ENCODE results near the gene KLHL4.
"Not testable (repeated sequence)": the region's sequence is repeated elsewhere in the genome, so short reads cannot be mapped to it uniquely, and the experiment has no call there.

The KLHL4 gene

DNA sequence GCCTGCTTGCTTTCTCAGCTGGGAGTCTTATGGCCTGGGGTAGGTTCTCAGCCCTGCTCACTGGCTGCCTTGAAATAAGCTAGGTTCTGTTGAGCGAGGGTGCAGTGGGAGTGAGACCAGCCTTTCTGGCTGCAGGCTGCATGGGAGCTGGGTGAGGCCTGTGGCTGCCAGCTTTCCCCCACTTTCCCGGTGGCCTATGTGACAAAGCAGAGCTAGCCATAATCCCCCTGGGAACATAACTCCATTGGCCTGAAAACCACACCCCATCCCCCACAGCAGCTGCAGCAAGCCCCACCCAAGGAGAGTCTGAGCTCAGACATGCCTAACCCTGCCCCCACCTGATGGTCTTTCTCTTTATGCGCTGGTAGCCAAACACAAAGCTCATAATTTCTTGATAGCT lies 118.9 kb downstream of the KLHL4 start:
- no peak for DNase-seq (ENCODE audit: low spot score)

DNA sequence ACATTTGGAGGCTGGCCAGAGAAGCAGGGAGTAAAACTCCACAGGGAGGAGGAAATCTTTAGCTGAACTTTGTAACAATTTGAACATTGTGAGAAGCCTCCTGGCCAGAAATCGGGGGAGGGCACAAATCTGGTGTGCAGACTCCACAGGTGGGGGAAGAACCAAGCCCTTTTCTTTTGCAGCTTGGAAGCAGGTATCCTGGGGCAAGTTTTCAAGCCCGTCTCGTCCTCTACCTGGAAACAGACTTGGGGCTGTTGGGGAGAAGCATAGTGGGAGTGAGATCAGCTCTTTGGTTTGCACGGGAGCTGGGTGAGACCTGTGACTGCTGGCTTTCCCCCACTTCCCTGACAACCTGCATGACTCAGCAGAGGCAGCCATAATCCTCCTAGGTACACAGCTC lies 123.8 kb downstream of the KLHL4 start:
- H3K27ac ChIP-seq; H3K4me3 ChIP-seq; DNase-seq (ENCODE audit: low spot score): not testable (repeated sequence)

More for the DNA sequence above, 118.9 kb downstream of the KLHL4 start:
- H3K4me3 ChIP-seq: no peak overlapping the region
- no peak overlapping the region for H3K27ac ChIP-seq
- TF ChIP-seq, protein P1, sequence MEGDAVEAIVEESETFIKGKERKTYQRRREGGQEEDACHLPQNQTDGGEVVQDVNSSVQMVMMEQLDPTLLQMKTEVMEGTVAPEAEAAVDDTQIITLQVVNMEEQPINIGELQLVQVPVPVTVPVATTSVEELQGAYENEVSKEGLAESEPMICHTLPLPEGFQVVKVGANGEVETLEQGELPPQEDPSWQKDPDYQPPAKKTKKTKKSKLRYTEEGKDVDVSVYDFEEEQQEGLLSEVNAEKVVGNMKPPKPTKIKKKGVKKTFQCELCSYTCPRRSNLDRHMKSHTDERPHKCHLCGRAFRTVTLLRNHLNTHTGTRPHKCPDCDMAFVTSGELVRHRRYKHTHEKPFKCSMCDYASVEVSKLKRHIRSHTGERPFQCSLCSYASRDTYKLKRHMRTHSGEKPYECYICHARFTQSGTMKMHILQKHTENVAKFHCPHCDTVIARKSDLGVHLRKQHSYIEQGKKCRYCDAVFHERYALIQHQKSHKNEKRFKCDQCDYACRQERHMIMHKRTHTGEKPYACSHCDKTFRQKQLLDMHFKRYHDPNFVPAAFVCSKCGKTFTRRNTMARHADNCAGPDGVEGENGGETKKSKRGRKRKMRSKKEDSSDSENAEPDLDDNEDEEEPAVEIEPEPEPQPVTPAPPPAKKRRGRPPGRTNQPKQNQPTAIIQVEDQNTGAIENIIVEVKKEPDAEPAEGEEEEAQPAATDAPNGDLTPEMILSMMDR (IDR thresholded peaks at IDR 0.05): no peak

DNA sequence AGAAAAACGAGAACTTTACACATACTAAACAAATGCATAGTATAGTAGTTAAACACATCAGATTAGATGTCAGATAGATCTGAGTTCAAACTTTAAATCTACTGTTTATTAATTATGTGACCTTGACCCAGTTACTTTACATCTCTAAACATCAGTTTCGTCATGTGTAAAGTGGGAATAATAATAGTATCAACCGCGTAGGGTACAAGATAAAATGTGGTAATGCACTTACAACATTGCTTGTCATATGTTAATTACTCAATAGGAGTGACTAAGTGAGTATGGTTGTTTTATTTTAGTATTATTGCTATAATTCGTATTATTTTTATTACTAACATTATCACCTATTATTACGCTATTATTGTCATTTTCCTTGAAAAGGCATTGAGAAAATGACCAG lies 144.2 kb downstream of the KLHL4 start:
- TF ChIP-seq, protein P1 (IDR thresholded peaks at IDR 0.05): no peak
- Histone ChIP-seq H3K4me3 (no peak overlapping the region), H3K27ac (no peak overlapping the region)
- no peak for DNase-seq (ENCODE audit: low spot score)

DNA sequence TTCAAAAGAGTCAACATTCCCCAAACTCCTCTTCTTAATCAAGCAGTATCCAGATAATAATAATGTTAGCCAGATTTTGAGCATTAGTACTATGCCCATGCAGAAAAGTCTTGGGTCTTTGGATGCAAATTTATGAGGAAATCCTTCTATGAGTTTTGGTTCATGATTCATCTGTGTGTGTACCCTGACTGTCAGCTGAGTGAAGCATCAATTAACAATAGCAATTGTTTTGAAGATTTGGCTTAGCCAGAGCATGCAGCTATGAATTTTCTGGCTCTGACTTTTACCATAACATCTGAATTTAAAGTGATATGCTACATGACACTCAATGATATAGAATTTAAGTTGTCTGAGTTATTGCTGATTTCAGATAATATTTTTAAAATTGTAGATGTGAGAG lies 145.8 kb downstream of the KLHL4 start:
- Histone ChIP-seq H3K4me3 (no peak overlapping the region), H3K27ac (no peak overlapping the region)
- no peak for DNase-seq (ENCODE audit: low spot score)
- TF ChIP-seq, protein P1 (IDR thresholded peaks at IDR 0.05): no peak

DNA sequence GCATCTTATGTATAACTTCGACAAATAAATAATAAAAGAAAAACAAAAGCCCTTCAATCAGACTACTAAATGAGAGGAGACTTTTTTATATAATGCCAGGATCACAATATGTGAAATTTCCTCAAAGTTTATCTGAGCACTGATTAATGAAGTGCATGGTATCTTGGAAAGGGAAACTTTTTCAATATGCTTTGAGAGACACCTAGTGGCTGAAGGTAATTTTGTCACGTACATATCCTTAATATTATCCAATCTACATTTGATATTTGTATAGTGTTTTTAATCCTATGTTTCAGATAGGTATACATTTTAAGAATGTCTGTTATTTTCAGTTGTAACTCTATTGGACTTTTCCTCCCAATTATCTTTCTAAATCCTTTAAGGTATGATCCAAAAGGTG lies 146.8 kb downstream of the KLHL4 start:
- DNase-seq (ENCODE audit: low spot score): no peak
- Histone ChIP-seq H3K27ac (no peak overlapping the region), H3K4me3 (no peak overlapping the region)
- TF ChIP-seq, protein P1 (IDR thresholded peaks at IDR 0.05): no peak

DNA sequence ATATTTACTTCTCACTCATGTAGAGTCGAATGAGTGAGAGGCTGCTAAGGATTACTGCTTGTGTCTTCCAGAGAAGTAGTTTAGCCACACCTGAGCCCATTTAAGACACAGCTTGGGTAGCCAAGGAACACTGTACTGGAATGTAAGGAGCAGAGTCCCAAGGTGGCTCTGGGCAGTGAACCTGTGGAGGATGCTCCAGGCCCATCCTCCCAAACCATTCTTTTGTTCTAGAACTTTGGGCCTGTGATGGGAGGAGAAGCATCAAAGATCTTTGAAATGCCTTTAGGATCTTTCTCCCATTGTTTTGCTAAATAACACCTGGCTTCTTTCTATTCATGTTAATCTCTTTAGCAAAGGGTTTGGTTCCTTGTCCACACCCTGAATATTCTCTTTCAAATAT lies 162.2 kb downstream of the KLHL4 start:
- no peak overlapping the region for H3K4me3 ChIP-seq
- H3K27ac ChIP-seq: no peak overlapping the region
- TF ChIP-seq, protein P1 (IDR thresholded peaks at IDR 0.05): no peak
- no peak for DNase-seq (ENCODE audit: low spot score)

DNA sequence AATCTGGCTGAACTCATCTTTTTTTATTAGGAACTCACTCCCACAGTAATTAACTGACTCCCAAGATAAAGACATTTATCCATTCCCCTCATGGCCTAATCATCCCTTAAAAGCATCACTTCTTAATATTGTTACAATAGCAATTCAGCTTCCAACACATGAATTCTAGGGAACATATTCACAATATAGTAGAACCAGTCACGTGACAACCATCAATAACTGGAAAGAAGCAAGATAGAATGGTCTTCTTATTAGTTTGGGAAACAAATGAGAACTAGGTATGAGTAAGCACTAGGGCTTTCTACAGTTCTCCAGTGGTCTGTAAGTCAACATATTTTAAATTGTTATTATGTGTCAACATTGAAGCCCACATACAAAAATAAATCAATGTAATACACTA lies 170.1 kb downstream of the KLHL4 start:
- Histone ChIP-seq H3K4me3 (no peak overlapping the region), H3K27ac (no peak overlapping the region)
- no peak for DNase-seq (ENCODE audit: low spot score)
- TF ChIP-seq, protein P1 (IDR thresholded peaks at IDR 0.05): no peak

DNA sequence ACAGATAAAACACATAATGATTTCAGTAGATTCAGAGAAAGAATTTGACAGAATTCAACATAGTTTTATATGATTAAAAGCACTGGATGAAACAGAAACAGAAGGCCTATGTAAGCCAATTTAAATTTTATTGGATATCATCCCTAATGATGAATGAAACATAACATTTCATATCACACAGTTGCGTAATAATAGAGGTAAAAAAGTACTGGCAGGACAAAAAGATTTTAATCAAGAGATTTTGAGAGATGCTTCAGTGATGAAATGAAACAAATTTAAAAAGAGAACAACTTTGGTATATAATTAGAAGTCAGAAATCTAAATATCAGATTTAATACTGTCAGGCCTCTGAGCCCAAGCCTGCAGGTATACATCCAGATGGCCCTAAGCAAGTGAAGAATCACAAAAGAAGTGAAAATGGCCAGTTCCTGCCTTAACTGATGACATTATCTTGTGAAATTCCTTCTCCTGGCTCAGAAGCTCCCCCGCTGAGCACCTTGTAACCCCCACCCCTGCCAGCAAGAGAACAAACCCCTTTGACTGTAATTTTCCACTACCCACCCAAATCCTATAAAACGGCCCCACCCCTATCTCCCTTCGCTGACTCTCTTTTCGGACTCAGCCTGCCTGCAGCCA lies 170.6 kb downstream of the KLHL4 start:
- not testable (repeated sequence) for DNase-seq (ENCODE audit: low spot score); H3K4me3 ChIP-seq

DNA sequence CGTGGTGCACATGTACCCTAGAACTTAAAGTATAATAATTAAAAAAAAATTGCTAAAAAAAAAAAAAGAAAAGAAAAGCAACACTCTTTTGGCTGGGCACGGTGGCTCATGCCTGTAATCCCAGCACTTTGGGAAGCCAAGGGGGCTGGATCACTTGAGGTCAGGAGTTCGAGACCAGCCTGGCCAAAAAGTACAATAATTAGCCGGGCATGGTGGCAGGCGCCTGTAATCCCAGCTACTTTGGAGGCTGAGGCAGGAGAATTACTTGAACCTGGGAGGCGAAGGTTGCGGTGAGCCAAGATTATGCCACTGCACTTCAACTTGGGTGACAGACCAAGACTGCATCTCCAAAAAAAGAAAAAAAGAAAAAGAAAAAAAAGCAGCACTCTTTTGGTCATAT lies 171.6 kb downstream of the KLHL4 start:
- H3K27ac ChIP-seq; DNase-seq (ENCODE audit: low spot score); H3K4me3 ChIP-seq: not testable (repeated sequence)

More for the DNA sequence above, 170.6 kb downstream of the KLHL4 start:
- H3K27ac ChIP-seq: not testable (repeated sequence)
